NCI-H2107 (cell line): ENCODE measurements around the gene ATM.

ENCODE experiments used
- DNase-seq: peaks from one replicate; lab custom pipeline; 2025; lab: John Stamatoyannopoulos, UW

ATM gene, protein sequence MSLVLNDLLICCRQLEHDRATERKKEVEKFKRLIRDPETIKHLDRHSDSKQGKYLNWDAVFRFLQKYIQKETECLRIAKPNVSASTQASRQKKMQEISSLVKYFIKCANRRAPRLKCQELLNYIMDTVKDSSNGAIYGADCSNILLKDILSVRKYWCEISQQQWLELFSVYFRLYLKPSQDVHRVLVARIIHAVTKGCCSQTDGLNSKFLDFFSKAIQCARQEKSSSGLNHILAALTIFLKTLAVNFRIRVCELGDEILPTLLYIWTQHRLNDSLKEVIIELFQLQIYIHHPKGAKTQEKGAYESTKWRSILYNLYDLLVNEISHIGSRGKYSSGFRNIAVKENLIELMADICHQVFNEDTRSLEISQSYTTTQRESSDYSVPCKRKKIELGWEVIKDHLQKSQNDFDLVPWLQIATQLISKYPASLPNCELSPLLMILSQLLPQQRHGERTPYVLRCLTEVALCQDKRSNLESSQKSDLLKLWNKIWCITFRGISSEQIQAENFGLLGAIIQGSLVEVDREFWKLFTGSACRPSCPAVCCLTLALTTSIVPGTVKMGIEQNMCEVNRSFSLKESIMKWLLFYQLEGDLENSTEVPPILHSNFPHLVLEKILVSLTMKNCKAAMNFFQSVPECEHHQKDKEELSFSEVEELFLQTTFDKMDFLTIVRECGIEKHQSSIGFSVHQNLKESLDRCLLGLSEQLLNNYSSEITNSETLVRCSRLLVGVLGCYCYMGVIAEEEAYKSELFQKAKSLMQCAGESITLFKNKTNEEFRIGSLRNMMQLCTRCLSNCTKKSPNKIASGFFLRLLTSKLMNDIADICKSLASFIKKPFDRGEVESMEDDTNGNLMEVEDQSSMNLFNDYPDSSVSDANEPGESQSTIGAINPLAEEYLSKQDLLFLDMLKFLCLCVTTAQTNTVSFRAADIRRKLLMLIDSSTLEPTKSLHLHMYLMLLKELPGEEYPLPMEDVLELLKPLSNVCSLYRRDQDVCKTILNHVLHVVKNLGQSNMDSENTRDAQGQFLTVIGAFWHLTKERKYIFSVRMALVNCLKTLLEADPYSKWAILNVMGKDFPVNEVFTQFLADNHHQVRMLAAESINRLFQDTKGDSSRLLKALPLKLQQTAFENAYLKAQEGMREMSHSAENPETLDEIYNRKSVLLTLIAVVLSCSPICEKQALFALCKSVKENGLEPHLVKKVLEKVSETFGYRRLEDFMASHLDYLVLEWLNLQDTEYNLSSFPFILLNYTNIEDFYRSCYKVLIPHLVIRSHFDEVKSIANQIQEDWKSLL (N-terminal part only)

DNA sequence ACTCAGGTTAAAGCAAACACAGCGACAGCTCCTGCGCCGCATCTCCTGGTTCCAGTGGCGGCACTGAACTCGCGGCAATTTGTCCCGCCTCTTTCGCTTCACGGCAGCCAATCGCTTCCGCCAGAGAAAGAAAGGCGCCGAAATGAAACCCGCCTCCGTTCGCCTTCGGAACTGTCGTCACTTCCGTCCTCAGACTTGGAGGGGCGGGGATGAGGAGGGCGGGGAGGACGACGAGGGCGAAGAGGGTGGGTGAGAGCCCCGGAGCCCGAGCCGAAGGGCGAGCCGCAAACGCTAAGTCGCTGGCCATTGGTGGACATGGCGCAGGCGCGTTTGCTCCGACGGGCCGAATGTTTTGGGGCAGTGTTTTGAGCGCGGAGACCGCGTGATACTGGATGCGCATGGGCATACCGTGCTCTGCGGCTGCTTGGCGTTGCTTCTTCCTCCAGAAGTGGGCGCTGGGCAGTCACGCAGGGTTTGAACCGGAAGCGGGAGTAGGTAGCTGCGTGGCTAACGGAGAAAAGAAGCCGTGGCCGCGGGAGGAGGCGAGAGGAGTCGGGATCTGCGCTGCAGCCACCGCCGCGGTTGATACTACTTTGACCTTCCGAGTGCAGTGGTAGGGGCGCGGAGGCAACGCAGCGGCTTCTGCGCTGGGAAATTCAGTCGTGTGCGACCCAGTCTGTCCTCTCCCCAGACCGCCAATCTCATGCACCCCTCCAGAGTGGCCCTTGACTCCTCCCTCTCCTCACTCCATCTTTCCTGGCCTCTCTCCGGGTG lies at the start of gene ATM, which contains the start of gene NPAT:
ATM (plus strand) TSS at position 494 of the 774 bp plus-strand sequence. CDS start 4,558 bp downstream, outside the sequence.
NPAT (minus strand) TSS at position 65 of the 774 bp plus-strand sequence. CDS start 102 bp downstream, outside the sequence.
- peak; percentile 95 for DNase-seq

- no peak for DNase-seq
These were observed 45.3 kb upstream of the ATM start for GRCh38 chr11:108177570-108177969.

GRCh38 chr11:108193725-108194124 lies 29.1 kb upstream of the ATM start:
- DNase-seq: no peak

DNA sequence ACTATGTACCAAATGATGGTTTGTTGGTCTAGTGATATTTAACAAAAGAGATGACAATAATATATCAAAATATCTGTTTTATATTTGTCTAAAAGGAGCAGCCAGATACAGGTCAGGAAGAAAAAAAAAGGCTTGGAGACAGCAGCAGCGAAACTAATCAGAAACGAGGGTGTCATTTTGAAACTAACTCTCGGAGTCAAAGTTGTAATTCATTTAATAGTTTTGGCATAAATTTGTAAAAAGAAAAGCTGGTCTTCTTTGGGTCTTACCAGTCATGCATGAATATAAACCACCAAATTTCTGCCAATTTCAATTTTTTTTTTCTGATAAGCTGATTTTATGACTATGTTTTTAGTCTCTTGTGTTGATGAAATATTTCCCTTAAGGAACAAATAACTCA lies 26.0 kb upstream of the ATM start:
- DNase-seq: no peak

- DNase-seq: no peak
These were observed 25.5 kb upstream of the ATM start for GRCh38 chr11:108197351-108197750.

GRCh38 chr11:108198833-108199232 lies 24.0 kb upstream of the ATM start:
- DNase-seq: no peak

DNA sequence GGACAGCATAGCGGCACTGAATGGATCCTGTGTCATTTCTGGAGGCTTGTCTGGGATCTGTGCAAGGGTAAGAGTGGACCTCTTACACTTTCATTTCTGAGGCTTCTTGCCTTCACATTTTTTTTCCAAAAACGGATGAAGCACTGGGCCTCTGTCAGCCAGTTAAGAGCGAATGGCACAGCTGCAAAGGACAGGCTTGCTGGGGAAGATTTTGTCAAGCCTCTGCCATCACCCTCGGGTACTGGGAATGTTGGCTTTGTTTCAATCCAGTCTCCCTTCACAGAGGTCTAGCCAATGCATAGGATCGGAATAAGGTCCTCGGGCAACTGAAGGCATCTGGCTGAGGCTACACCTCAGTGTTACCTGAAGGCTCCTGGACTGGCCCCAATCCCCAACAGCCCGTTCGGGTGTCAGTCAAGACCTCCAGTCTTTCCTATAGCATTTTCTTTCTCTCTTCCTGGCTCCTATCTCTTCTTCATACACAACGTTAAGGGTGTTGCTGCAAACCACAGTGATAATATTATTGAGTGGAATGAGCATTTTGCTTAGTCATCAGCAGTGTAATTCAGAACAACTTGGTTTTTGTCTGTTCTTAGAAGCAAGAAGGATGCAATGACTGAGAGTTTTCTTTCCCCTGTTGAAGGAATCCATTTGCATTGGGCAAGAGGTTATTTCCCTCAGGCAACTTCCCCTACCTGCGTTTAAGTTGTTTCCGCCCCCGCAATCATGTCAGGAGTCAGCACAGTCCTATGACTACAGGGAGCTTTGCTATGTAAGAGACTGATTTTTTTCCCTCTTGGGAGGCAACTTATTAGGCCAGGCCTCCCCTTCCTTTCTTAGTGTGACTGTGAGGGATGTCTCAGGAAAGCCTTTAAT lies 23.2 kb upstream of the ATM start:
- no peak for DNase-seq

GRCh38 chr11:108203075-108203474 lies 19.8 kb upstream of the ATM start:
- no peak for DNase-seq

GRCh38 chr11:108204376-108204775 lies 18.5 kb upstream of the ATM start:
- no peak for DNase-seq

DNA sequence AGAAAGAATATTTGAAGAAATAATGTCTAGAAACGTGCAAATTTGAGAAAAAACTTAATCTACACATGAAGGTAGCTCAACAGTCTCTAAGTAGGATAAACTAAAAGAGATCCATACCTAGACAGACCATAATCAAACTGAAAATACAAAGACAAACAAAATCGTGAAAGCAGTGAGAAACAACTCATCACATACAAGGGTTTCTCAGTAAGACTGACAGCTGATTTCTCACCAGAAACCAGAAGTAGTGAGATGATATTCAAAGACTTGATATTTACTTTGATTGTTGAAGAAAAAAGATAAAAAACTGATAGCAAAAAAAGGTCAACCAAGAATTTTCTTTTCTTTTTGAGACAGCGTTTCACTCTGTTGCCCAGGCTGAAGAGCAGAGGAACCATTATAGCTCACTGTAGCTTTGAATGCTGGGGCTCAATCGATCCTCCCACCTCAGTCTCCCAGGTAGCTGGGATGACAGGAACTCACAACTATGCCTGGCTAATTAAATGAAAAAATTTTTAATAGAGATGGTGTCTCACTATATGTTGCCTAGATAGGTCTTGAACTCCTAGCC lies 17.9 kb upstream of the ATM start:
- no peak for DNase-seq

GRCh38 chr11:108206171-108206570 lies 16.7 kb upstream of the ATM start:
- no peak for DNase-seq

DNA sequence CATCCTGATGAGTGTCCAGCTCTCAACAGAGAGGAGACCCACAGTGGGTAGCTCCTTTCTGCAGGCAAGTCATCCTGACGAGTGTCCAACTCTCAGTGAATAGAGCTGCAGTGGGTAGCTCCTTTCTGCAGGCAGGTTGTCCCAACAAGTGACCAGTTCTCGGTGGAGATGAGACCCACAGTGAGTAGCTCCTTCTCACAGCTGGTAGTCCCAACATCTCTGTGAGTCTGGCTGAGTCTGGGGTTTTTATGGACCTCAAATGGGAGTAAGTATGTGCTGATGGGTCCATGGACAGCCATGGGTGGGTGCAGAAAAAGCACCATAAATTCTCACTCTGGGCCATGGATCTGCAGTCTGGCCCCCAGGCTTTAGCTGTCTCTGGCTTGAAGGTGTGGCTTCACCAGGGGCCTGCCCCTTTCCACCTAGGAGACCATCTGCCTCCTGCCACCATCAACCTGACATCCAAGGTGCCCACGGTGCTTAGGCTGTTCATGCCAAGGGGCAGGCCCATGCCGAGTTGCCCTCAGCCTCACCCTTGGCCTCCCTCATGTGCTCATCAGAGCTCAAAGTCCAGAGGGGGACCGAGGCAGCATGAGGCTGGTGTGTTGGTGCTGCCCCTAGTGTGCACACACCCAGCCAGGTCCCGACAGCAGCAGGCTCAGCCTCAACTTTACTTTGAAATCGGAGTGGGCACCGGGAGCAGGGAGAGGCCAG lies 15.7 kb upstream of the ATM start:
- DNase-seq: no peak

DNA sequence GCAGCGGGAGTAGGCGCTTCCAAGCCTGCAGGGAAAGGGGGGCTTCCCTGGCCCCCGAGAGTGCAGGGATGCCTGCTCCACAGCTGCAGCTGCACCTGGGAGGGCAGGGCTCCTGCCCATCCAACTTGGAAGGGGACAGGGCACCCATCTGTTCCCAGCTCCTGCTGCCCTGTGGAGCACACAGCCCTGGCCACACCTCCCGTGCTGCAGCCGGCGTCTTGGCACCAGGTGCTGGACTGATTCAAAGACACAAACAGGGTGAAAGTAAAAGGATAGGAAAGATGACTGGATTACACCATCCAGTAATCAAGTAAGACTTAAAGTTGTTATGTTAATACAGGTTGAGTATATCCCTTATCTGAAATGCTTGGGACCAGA lies 15.2 kb upstream of the ATM start:
- DNase-seq: no peak

DNA sequence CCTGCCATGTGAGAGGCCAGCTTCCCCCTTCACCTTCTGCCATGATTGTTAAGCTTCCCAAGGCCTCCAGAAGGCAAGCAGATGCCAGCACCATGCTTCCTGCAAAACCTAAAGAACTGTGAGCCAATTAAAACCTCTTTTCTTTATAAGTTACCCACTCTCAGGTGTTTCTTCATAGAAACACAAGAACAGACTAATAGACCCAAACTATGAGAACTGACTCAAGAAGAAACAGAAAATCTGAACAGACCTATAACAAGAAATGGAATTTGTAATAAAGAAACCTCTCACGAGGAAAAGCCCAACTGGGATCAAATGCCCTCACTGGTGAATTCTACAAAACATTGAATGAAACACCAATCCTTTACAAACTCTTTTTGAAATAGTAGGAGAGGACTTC lies 12.4 kb upstream of the ATM start:
- no peak for DNase-seq

GRCh38 chr11:108213784-108214183 lies 9.1 kb upstream of the ATM start:
- no peak for DNase-seq

- DNase-seq: no peak
These were observed 5.9 kb upstream of the ATM start for GRCh38 chr11:108216988-108217387.

GRCh38 chr11:108218455-108218854 lies 4.4 kb upstream of the ATM start:
- DNase-seq: no peak

- DNase-seq: no peak
These were observed 3.7 kb upstream of the ATM start for GRCh38 chr11:108218912-108219783.
